Endothelial cell of umbilical vein (primary cell): ENCODE measurements around the gene ELP4. TPM values are rescaled to one million over a fixed set of nuclear protein-coding genes. Genes with fewer than 3 reads are reported as not detected.

Experiments used
- BruUV-seq: library from RNA; stranded (reverse); fragments of 400-500 nt; replicated peaks from 2 replicates; lab custom pipeline; 2021; lab: Mats Ljungman, UMichigan
- CTCF ChIA-PET: fragments of 300-600, 350-600 bp; sonication (Branson Sonifier 250); formaldehyde crosslinking; loops from one replicate; lab custom pipeline; 2021; ENCODE audit warnings: antibody characterized with exemption, inconsistent platforms; lab: Charles Lee
- POLR2A ChIA-PET: fragments of 300-600, 350-600 bp; sonication (Branson Sonifier 250); formaldehyde crosslinking; loops from one replicate; lab custom pipeline; 2021; ENCODE audit warnings: antibody characterized with exemption, inconsistent platforms; lab: Charles Lee
- DNase-seq: peaks from one replicate; pipeline ENCODE4 v3.0.0-alpha.2; 2011; ENCODE audit warnings: low read depth, low spot score
- FAIRE-seq: peaks from 2 replicates; lab custom pipeline; 2011; peaks lifted over from hg19 to GRCh38; lab: Jason Lieb, UNC
- H2AFZ ChIP-seq: 2 replicates; pipeline ENCODE4 v1.6.0; 2012; ENCODE audit warnings: low read depth, low read length, control low read depth, inconsistent platforms
- H3K27ac ChIP-seq: 2 replicates; pipeline ENCODE4 v1.5.1; 2011; ENCODE audit warnings: low read depth, mild to moderate bottlenecking, control low read depth, low read length, moderate library complexity; ENCODE audit not compliant: insufficient read depth
- H3K27me3 ChIP-seq, 2 experiments: 2 replicates each; pipeline versions ENCODE4 v1.6.0 to v1.6.1; 2011; ENCODE audit warnings: low read length in 2 of 2, mixed read lengths in 1 of 2; ENCODE audit not compliant: control insufficient read depth in 2 of 2, insufficient read depth in 2 of 2
- H3K36me3 ChIP-seq, 2 experiments: 2 replicates in 1 of 2; 3 replicates in 1 of 2; pipeline ENCODE4 v1.5.1; 2011; ENCODE audit warnings: low read length in 2 of 2, mild to moderate bottlenecking in 1 of 2, moderate library complexity in 1 of 2; ENCODE audit not compliant: control insufficient read depth in 2 of 2, insufficient read depth in 2 of 2; ENCODE audit errors: extremely low read depth in 1 of 2
- H3K4me1 ChIP-seq: 3 replicates; pipeline ENCODE4 v1.5.1; 2011; ENCODE audit warnings: mild to moderate bottlenecking, low read length; ENCODE audit not compliant: control insufficient read depth, insufficient read depth; ENCODE audit errors: extremely low read depth
- H3K4me2 ChIP-seq: 2 replicates; pipeline ENCODE4 v1.6.1; 2011; ENCODE audit warnings: low read length, control low read depth, mixed read lengths; ENCODE audit not compliant: insufficient read depth
- H3K4me3 ChIP-seq, 3 experiments: fragments of 200-600 bp in 1 of 3; sonication (generic), shearing (Covaris generic) in 1 of 3; replicated peaks in 1 of 3; 2 replicates each; pipeline ENCODE4 v1.5.1; 2011 to 2016; ENCODE audit warnings: control low read depth in 3 of 3, low read length in 3 of 3, mild to moderate bottlenecking in 2 of 3, inconsistent platforms in 1 of 3, low read depth in 1 of 3, moderate library complexity in 1 of 3; ENCODE audit not compliant: insufficient read depth in 1 of 3
- H3K79me2 ChIP-seq: 2 replicates; pipeline ENCODE4 v1.6.0; 2012; ENCODE audit warnings: low read length, inconsistent platforms; ENCODE audit not compliant: control insufficient read depth, insufficient read depth
- H3K9ac ChIP-seq: replicated peaks from 2 replicates; pipeline ENCODE3; 2011; ENCODE audit warnings: low read length, control low read depth; ENCODE audit not compliant: insufficient read depth; ENCODE audit errors: extremely low read depth
- H3K9me1 ChIP-seq: replicated peaks from 3 replicates; pipeline ENCODE4 v1.6.0; 2011; ENCODE audit warnings: mild to moderate bottlenecking, low read length; ENCODE audit not compliant: control insufficient read depth, insufficient read depth; ENCODE audit errors: extremely low read depth
- H3K9me3 ChIP-seq: replicated peaks from 2 replicates; pipeline ENCODE4 v1.5.1; 2012; ENCODE audit warnings: low read length, inconsistent platforms; ENCODE audit not compliant: control insufficient read depth, insufficient read depth
- H4K20me1 ChIP-seq: replicated peaks from 2 replicates; pipeline ENCODE3; 2011; ENCODE audit warnings: mild to moderate bottlenecking, low read length; ENCODE audit not compliant: control insufficient read depth, insufficient read depth; ENCODE audit errors: extremely low read depth
- CTCF ChIP-seq, 2 donors: IDR thresholded peaks; 1 replicate in 1 of 2; 2 replicates in 1 of 2; pipeline ENCODE4 v1.5.1; 2011; ENCODE audit warnings: low read length in 2 of 2, mild to moderate bottlenecking in 2 of 2, moderate library complexity in 2 of 2, control low read depth in 1 of 2, inconsistent platforms in 1 of 2, low read depth in 1 of 2; ENCODE audit not compliant: insufficient read depth in 1 of 2; ENCODE audit errors: extremely low read depth in 1 of 2
- EZH2 ChIP-seq: IDR thresholded peaks from 2 replicates; pipeline ENCODE4 v1.6.1; 2012; ENCODE audit warnings: borderline replicate concordance, low read depth, mild to moderate bottlenecking, moderate library complexity, low read length, inconsistent platforms; ENCODE audit not compliant: severe bottlenecking
- FOS ChIP-seq: IDR thresholded peaks from 2 replicates; pipeline ENCODE4 v1.6.1; 2011; ENCODE audit warnings: mild to moderate bottlenecking, low read length, moderate library complexity, borderline replicate concordance; ENCODE audit not compliant: insufficient read depth
- GATA2 ChIP-seq: IDR thresholded peaks from 2 replicates; pipeline ENCODE4 v1.7.0; 2011; ENCODE audit warnings: low read depth, mild to moderate bottlenecking, moderate library complexity, mixed read lengths, low read length; ENCODE audit not compliant: insufficient read length, insufficient read depth
- JUN ChIP-seq: IDR thresholded peaks from 2 replicates; pipeline ENCODE4 v1.6.1; 2011; ENCODE audit warnings: borderline replicate concordance, low read depth; ENCODE audit not compliant: insufficient read length, insufficient read depth
- MAX ChIP-seq: IDR thresholded peaks from 2 replicates; pipeline ENCODE4 v1.6.1; 2011; ENCODE audit not compliant: insufficient read depth, insufficient read length
- MYC ChIP-seq: IDR thresholded peaks from one replicate; pipeline ENCODE4 v1.6.1; 2011; ENCODE audit warnings: mild to moderate bottlenecking, low read depth, low read length
- POLR2A ChIP-seq: IDR thresholded peaks from 2 replicates; pipeline ENCODE4 v1.6.1; 2012; ENCODE audit warnings: low read depth, mild to moderate bottlenecking, control low read depth, low read length
- POLR2AphosphoS5 ChIP-seq: IDR thresholded peaks from 2 replicates; pipeline ENCODE4 v1.6.1; 2012; ENCODE audit warnings: low read depth, mild to moderate bottlenecking, control low read depth, low read length, moderate library complexity; ENCODE audit not compliant: insufficient read depth
- dilution Hi-C: fragments of 300-500 bp; cut with MboI; formaldehyde crosslinking; loops from one replicate; pipeline ENCODE4 v1.15.0; 2019; ENCODE audit warnings: low sequenced_read_pairs; ENCODE audit not compliant: extremely low pct_ligation_motif_present
- intact Hi-C: fragments of 100-400 bp; cut with micrococcal nuclease; formaldehyde crosslinking; loops from one replicate; pipeline ENCODE4 v1.10.0; 2022
- polyA plus RNA-seq, 4 experiments: library from polyadenylated mRNA; depleted of rRNA in 3 of 4; stranded (reverse) in 3 of 4; unstranded in 1 of 4; fragments of >200 nt; gene quantifications; 2 replicates each; pipeline versions ENCODE4 v1.2.1 to v1.2.3, GENCODE V29; 2011 to 2012; ENCODE audit warnings: missing spikeins in 1 of 4
- total RNA-seq: library from RNA; stranded (reverse); gene quantifications from 2 replicates; pipeline ENCODE4 v1.2.3, GENCODE V29; 2021

ELP4 gene
- total and polyA plus RNA-seq, 2 donors (not counting 3 experiments of a cell fraction or from before 2014, with no cell fraction given): 11.6 to 16.3 TPM

GRCh38 chr11:31620434-31620833 lies 110.9 kb downstream of the ELP4 start:
- Histone ChIP-seq H3K9me1 (no peaks in the 10 kb centered on the region), H3K4me3 (no peak overlapping the region), H3K27ac (no peak overlapping the region), H3K4me2 (no peak overlapping the region), H4K20me1 (no peaks in the 10 kb centered on the region), H3K27me3 (no peaks in the 10 kb centered on the region), H3K9me3 (no peaks in the 10 kb centered on the region), H2AFZ (no peak overlapping the region), H3K79me2 (no peaks in the 10 kb centered on the region), H3K4me1 (no peaks in the 10 kb centered on the region), H3K9ac (no peak overlapping the region), H3K36me3 (no peaks in the 10 kb centered on the region)
- CTCF ChIA-PET: interaction anchor here (2.3 kb wide), 1 partner anchor 21 kb away, joined by 7 read pairs; no protein-coding TSS in a partner anchor
- no peak for FAIRE-seq
- BruUV-seq: no TSS peak
- dilution Hi-C loops (no loop called here), intact Hi-C loops (no loop called here)
- DNase-seq: no peak
- POLR2A ChIA-PET: no interaction called here
- TF ChIP-seq POLR2AphosphoS5 (no peak), EZH2 (no peak), POLR2A (no peak), CTCF (IDR thresholded peaks at IDR 0.05; ENCODE audit: extremely low read depth in 1 of 2, insufficient read depth in 1 of 2, low read depth in 1 of 2, low read length in 2 of 2) (no peak), MYC (no peak), FOS (no peak), JUN (no peak), MAX (no peak), GATA2 (no peak)
